Erythroblast (primary cell): ENCODE measurements around the gene UCN3.
A peak's percentile ranks its signal among the peaks of the same experiment; 100 is the strongest.

Experiments used
- DNase-seq, 2 experiments: peaks; one replicate each; lab custom pipeline; 2025; lab: John Stamatoyannopoulos, UW
- GATA1 ChIP-seq: IDR thresholded peaks from 2 replicates; pipeline ENCODE4 v1.6.1; 2011; ENCODE audit warnings: low read depth, mild to moderate bottlenecking, control low read depth, low read length, moderate library complexity
- POLR2A ChIP-seq: IDR thresholded peaks from 2 replicates; pipeline ENCODE4 v1.6.1; 2011; ENCODE audit warnings: mild to moderate bottlenecking, low read length

The UCN3 gene

GRCh38 chr10:5411941-5412276, 47.1 kb downstream of the UCN3 start:
- no peak for TF ChIP-seq GATA1
- TF ChIP-seq POLR2A, result no peak
- no peak for DNase-seq

- DNase-seq, result peak; percentile 89 to 93
- TF ChIP-seq POLR2A (peak; percentile 60), GATA1 (no peak)
These were observed 47.6 kb downstream of the UCN3 start, which contains the start of gene NET1 for GRCh38 chr10:5412277-5412941. NET1 (plus strand) TSS chr10:5412557; CDS start chr10:5412693, 136 bp downstream.

GRCh38 chr10:5413012-5413938, 48.5 kb downstream of the UCN3 start:
- TF ChIP-seq GATA1 (no peak), POLR2A (no peak)
- DNase-seq, result peak; percentile 48 to 56

- DNase-seq, result no peak
- no peak for TF ChIP-seq GATA1
- TF ChIP-seq POLR2A, result no peak
These were observed 52.2 kb downstream of the UCN3 start for GRCh38 chr10:5416981-5417380.

- DNase-seq, result no peak
- no peak for TF ChIP-seq GATA1
- no peak for TF ChIP-seq POLR2A
These were observed 53.8 kb downstream of the UCN3 start for GRCh38 chr10:5418584-5418983.

- TF ChIP-seq GATA1 (no peak), POLR2A (no peak)
- no peak for DNase-seq
These were observed 54.8 kb downstream of the UCN3 start for GRCh38 chr10:5419466-5420094.

- DNase-seq, result no peak
- no peak for TF ChIP-seq POLR2A
These were observed 59.0 kb downstream of the UCN3 start for GRCh38 chr10:5423771-5424170.
